Epithelial cell of esophagus (primary cell): ENCODE results near the gene ABHD12.

ENCODE experiments used
- DNase-seq: peaks from one replicate; pipeline ENCODE4 v3.0.0; 2010; ENCODE audit warnings: low read depth
- H3K4me3 ChIP-seq: 2 replicates; pipeline ENCODE4 v1.5.1; 2011; ENCODE audit warnings: mild to moderate bottlenecking, low read length, control low read depth
- TF ChIP-seq, protein P1 (sequence below): IDR thresholded peaks from 2 replicates; pipeline ENCODE4 v1.5.1; 2011; ENCODE audit warnings: low read depth, mild to moderate bottlenecking, low read length, control low read depth, inconsistent platforms; ENCODE audit not compliant: insufficient read depth; ENCODE audit errors: missing control alignments

Gene ABHD12

DNA sequence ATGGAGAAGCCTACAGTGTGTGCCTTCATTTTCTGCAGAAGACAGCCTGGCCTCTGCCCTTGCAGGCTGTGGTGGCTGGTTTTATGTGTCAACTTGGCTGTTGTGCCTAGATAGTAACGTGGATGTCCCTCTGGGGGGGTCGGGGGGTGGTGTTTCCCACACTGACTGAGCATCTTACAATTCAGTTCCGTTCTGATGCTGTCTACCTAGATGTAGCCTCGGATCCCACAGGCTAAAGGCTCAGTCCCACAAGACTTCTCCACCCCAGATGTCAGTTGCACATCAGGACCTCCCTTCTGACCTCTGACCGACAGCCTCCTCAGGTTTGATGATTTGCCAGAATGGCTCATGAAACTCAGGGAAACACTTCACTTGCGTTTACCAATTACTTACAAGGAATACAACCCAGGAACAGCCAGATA lies 138.4 kb downstream of the ABHD12 start:
- TF ChIP-seq, protein P1, sequence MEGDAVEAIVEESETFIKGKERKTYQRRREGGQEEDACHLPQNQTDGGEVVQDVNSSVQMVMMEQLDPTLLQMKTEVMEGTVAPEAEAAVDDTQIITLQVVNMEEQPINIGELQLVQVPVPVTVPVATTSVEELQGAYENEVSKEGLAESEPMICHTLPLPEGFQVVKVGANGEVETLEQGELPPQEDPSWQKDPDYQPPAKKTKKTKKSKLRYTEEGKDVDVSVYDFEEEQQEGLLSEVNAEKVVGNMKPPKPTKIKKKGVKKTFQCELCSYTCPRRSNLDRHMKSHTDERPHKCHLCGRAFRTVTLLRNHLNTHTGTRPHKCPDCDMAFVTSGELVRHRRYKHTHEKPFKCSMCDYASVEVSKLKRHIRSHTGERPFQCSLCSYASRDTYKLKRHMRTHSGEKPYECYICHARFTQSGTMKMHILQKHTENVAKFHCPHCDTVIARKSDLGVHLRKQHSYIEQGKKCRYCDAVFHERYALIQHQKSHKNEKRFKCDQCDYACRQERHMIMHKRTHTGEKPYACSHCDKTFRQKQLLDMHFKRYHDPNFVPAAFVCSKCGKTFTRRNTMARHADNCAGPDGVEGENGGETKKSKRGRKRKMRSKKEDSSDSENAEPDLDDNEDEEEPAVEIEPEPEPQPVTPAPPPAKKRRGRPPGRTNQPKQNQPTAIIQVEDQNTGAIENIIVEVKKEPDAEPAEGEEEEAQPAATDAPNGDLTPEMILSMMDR = no peak
- no peak for DNase-seq
- H3K4me3 ChIP-seq = no peak overlapping the region

DNA sequence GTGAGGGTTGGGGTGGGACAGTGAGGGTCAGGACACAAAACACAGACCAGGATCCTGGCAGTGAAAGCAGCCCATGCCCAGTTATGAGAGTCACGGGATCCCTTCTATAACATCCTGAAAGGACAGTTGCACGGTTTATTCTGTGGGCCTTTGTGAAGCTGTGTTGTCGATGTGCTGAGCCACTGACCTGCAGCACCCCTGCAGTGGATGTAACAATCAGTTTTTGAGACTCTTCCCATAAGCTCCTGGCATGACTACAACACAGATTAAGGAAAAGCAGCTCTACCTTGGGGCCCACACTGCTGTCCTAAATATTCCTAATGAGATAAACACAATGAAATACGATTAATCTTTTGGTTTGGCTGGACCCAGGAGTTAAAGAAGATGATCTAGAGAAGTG lies 139.1 kb downstream of the ABHD12 start:
- TF ChIP-seq, protein P1 = no peak
- DNase-seq = no peak
- no peak overlapping the region for H3K4me3 ChIP-seq

DNA sequence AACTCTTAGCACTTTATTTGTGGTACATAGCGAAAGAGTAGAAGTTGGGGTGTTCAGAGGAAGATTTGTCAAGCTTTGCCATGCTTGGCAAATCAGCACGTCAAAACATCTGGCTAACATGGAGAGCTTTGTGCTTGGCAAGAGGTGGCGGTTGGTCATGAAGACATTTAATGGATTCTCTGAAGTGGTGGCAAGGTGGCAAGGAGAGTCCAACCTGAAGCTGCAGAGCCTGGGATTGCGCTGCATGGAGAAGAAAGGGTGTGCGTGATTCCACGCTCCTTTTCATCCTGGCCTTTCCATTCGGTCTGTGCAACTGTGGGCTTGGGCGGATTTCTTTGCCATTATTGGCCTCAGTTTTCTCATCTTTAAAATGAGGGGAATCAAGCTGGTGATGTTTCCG lies 139.6 kb downstream of the ABHD12 start:
- no peak for DNase-seq
- TF ChIP-seq, protein P1 = no peak
- H3K4me3 ChIP-seq = peak overlapping the region; percentile 83

DNA sequence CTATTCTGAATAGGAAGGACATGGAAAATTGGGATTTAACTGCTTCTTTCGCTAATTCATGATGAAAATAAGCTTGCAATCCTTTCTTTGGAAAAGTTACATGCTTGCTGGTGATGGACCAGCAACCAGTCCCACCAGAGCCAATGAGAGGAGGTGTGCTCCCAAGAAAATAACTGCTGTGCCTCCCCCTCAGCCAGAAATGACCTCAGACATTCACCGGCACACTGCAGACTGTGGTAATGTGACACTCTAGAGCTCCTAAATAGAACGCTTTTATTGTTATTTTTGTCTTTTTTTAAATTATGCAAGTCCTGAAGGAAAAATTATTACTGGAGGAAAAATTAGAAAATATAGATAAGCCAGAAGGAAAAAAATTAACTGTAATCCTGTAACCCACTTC lies 140.1 kb downstream of the ABHD12 start:
- peak overlapping the region; percentile 83 for H3K4me3 ChIP-seq
- TF ChIP-seq, protein P1 = no peak
- peak; percentile 33 for DNase-seq
